HepG2 (cell line): Measurements from ENCODE around the gene CAPN12.

Source experiments
- ARNT2 ChIP-seq: sonication (generic); formaldehyde crosslinking; IDR thresholded peaks from 2 replicates; pipeline ENCODE4 v1.8.0; 2022; ENCODE audit warnings: mild to moderate bottlenecking, low read depth, missing genetic modification reagents, moderate library complexity
- CHD4 ChIP-seq: fragments of 200-600 bp; sonication (generic); IDR thresholded peaks from 2 replicates; pipeline ENCODE4 v1.7.0; 2017; ENCODE audit warnings: mild to moderate bottlenecking, low read length, borderline replicate concordance
- ETV6 ChIP-seq: sonication (generic); formaldehyde crosslinking; conservative IDR thresholded peaks from 2 replicates; pipeline ENCODE4 v1.4.0; 2020; ENCODE audit warnings: missing genetic modification reagents
- HIVEP1 ChIP-seq: sonication (generic); formaldehyde crosslinking; IDR thresholded peaks from 2 replicates; pipeline ENCODE4 v1.4.0; 2020; ENCODE audit warnings: mild to moderate bottlenecking, missing genetic modification reagents
- HNRNPK ChIP-seq: fragments of 200-400 bp; formaldehyde crosslinking; IDR thresholded peaks from 2 replicates; pipeline ENCODE4 v1.6.1; 2018; ENCODE audit warnings: low read length, low read depth, moderate library complexity, mild to moderate bottlenecking; ENCODE audit not compliant: poor library complexity, severe bottlenecking
- NFE2L1 ChIP-seq: sonication (generic); formaldehyde crosslinking; IDR thresholded peaks from 2 replicates; pipeline ENCODE4 v1.4.0; 2020; ENCODE audit warnings: missing genetic modification reagents, mild to moderate bottlenecking, borderline replicate concordance
- POLR2AphosphoS5 ChIP-seq: IDR thresholded peaks from 2 replicates; pipeline ENCODE4 v1.6.1; 2012; ENCODE audit warnings: low read depth, low read length
- RFXANK ChIP-seq: IDR thresholded peaks from 2 replicates; pipeline ENCODE4 v1.6.1; 2016
- SETDB1 ChIP-seq: sonication (generic); formaldehyde crosslinking; IDR thresholded peaks from 2 replicates; pipeline ENCODE4 v1.5.1; 2020; ENCODE audit warnings: missing genetic modification reagents, mild to moderate bottlenecking, borderline replicate concordance
- ZNF264 ChIP-seq: sonication (generic); formaldehyde crosslinking; IDR thresholded peaks from 2 replicates; pipeline ENCODE4 v1.4.0; 2020; ENCODE audit warnings: missing genetic modification reagents
- ZNF766 ChIP-seq: sonication (generic); formaldehyde crosslinking; IDR thresholded peaks from 2 replicates; pipeline ENCODE4 v1.5.0; 2020; ENCODE audit warnings: missing genetic modification reagents, borderline replicate concordance
- TF ChIP-seq, protein P1 (sequence below): sonication (generic); formaldehyde crosslinking; IDR thresholded peaks from 2 replicates; pipeline ENCODE4 v1.5.0; 2020; ENCODE audit warnings: mild to moderate bottlenecking, missing genetic modification reagents, moderate library complexity
- TF ChIP-seq, protein P2 (sequence below): sonication (generic); formaldehyde crosslinking; IDR thresholded peaks from 2 replicates; pipeline ENCODE4 v1.8.0; 2022; ENCODE audit warnings: low read depth, missing genetic modification reagents
- TF ChIP-seq, protein P3 (sequence below): sonication (generic); formaldehyde crosslinking; IDR thresholded peaks from 2 replicates; pipeline ENCODE4 v1.4.0; 2020; ENCODE audit warnings: missing genetic modification reagents

DNA sequence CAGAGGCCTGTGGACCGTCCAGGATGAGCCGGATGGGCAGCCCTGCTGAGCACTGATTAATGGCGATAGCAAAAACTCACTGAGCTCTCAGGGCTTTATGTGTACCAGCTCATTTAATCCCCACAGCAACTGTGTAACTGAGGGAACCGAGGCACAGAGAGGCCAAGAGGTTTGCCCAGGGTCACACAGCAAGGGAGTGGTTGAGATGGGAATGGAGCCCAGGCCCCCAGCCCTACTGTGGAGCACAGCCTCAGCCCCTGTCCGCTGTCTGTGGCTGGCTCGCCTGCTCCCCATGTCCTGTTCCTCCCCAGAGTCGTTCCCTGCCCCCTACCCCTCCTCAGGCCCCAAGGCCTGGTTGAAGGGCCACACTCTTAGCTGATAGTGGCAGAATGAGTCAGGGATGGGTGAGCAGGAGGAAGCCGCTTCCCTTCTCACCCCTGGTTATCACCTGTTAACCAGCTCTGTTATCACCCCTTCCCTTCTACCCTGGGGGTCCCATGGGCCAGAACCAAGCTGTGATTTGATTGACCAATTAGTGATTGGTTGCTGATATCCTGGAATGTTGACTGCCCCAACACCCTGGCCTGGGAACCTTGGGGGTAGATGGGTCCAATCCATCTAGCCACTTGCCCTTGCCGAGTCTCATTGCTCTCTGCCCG lies 21.2 kb downstream of the CAPN12 start:
- TF ChIP-seq SETDB1 (CRISPR knock-in tag) (no peak), ZNF766 (CRISPR knock-in tag) (no peak), HNRNPK (no peak), ZNF264 (CRISPR knock-in tag) (no peak), RFXANK (CRISPR knock-in tag) (no peak), HIVEP1 (CRISPR knock-in tag) (no peak), ARNT2 (CRISPR knock-in tag) (no peak), POLR2AphosphoS5 (no peak), ETV6 (CRISPR knock-in tag) (no peak), CHD4 (no peak), NFE2L1 (CRISPR knock-in tag) (no peak)
- TF ChIP-seq, protein P1, sequence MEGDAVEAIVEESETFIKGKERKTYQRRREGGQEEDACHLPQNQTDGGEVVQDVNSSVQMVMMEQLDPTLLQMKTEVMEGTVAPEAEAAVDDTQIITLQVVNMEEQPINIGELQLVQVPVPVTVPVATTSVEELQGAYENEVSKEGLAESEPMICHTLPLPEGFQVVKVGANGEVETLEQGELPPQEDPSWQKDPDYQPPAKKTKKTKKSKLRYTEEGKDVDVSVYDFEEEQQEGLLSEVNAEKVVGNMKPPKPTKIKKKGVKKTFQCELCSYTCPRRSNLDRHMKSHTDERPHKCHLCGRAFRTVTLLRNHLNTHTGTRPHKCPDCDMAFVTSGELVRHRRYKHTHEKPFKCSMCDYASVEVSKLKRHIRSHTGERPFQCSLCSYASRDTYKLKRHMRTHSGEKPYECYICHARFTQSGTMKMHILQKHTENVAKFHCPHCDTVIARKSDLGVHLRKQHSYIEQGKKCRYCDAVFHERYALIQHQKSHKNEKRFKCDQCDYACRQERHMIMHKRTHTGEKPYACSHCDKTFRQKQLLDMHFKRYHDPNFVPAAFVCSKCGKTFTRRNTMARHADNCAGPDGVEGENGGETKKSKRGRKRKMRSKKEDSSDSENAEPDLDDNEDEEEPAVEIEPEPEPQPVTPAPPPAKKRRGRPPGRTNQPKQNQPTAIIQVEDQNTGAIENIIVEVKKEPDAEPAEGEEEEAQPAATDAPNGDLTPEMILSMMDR: no peak
- TF ChIP-seq, protein P2, sequence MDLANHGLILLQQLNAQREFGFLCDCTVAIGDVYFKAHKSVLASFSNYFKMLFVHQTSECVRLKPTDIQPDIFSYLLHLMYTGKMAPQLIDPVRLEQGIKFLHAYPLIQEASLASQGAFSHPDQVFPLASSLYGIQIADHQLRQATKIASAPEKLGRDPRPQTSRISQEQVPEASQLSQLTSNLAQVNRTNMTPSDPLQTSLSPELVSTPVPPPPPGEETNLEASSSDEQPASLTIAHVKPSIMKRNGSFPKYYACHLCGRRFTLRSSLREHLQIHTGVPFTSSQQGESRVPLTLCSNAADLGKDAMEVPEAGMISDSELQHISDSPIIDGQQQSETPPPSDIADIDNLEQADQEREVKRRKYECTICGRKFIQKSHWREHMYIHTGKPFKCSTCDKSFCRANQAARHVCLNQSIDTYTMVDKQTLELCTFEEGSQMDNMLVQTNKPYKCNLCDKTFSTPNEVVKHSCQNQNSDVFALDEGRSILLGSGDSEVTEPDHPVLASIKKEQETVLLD: no peak
- TF ChIP-seq, protein P3, sequence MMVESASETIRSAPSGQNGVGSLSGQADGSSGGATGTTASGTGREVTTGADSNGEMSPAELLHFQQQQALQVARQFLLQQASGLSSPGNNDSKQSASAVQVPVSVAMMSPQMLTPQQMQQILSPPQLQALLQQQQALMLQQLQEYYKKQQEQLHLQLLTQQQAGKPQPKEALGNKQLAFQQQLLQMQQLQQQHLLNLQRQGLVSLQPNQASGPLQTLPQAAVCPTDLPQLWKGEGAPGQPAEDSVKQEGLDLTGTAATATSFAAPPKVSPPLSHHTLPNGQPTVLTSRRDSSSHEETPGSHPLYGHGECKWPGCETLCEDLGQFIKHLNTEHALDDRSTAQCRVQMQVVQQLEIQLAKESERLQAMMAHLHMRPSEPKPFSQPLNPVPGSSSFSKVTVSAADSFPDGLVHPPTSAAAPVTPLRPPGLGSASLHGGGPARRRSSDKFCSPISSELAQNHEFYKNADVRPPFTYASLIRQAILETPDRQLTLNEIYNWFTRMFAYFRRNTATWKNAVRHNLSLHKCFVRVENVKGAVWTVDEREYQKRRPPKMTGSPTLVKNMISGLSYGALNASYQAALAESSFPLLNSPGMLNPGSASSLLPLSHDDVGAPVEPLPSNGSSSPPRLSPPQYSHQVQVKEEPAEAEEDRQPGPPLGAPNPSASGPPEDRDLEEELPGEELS (CRISPR knock-in tag): no peak
